ENCODE results near the gene EOLA1.
"Not testable (repeated sequence)": the region's sequence is repeated elsewhere in the genome, so short reads cannot be mapped to it uniquely, and the experiment has no call there.

EOLA1 gene

DNA sequence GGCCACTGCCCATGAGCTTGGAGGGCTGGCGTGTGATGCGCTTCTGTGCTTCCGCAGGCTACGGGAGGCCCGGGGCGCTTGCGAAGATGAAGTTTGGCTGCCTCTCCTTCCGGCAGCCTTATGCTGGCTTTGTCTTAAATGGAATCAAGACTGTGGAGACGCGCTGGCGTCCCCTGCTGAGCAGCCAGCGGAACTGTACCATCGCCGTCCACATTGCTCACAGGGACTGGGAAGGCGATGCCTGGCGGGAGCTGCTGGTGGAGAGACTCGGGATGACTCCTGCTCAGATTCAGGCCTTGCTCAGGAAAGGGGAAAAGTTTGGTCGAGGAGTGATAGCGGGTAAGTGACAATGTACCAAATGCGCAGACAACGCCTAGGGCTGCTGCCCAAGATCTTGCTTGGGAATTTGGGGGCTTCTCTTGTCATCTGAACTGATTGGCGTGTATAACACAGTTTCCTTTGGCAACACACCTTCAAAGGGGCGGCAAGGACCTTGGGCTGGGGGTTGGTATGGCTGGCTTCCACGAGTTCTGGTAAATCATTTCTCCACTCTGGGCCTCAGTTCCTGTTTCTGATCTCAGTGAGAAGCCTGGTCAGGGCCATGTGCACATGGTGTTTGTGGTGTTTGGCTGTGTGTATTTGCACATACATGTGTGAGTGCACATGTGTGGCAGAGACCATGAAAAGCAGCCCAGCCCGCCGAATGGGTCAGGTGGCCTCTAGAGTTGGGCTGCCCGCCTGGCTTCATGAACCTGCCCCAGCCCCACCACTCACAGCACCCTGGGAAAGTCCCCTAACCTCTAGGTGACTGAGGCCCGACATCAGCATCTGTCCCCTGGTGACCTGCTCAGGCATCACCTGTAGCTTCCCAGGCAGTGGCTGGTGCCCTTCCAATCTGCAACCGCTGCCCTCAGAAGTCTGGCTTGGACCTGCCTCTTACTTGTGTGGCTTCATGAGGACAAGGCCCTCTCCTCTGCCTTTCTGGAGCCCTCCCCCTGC lies 5.0 kb downstream of the EOLA1 start:
- not testable (repeated sequence) for DNase-seq

DNA sequence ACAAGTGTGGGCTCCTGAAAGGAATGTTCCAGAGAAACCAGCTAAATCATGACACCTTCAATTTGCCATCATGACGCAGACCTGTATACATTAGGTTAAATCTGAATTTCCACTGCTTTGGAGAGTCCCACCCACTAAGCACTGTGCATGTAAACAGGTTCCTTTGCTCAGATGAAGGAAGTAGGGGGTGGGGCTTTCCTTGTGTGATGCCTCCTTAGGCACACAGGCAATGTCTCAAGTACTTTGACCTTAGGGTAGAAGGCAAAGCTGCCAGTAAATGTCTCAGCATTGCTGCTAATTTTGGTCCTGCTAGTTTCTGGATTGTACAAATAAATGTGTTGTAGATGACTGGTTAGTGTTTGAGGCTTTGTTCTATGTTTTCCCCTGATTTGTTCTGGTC lies 6.2 kb downstream of the EOLA1 start:
- DNase-seq = not testable (repeated sequence)

GRCh38 chrX:149547782-149548181 lies 7.0 kb downstream of the EOLA1 start:
- DNase-seq = not testable (repeated sequence)

- not testable (repeated sequence) for DNase-seq
Observed at GRCh38 chrX:149549701-149550100, 8.9 kb downstream of the EOLA1 start, which contains the start of gene HSFX3. TSS of gene HSFX3 (minus strand) at chrX:149549924. CDS start at chrX:149549852, 72 bp downstream.

GRCh38 chrX:149550454-149550853 lies 9.6 kb downstream of the EOLA1 start:
- not testable (repeated sequence) for DNase-seq

DNA sequence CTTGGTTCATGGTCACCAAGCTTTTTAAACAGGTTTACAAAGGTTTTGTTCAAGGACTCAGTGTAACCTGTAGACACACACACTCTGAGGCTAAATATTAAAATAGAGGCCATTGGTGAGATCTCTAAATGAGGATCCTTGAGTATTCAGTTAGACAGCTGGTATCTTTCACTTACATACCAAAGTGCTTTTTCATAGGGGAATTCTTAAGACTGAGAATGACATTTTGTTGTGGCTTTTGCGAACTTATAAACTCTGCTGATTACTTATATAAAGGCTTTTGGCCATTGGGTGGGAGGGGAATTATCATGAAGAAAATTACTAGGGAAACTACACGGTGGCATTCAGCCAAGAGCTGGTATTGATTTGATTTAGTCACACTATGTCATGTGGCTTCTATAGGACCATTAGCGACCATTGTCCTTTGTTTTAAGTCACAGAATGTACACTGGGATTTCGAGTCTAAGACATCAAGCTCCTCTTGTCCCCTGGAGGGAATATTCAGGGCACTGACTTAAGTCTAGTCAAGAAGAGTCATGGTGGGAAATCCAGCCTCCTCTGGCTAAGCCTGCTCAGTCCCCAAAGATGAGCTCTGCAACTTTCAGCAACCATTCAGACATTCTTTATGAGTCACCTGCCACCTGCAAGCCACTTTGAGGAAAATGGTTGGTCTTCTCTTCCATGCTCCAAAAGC lies 10.6 kb downstream of the EOLA1 start:
- not testable (repeated sequence) for DNase-seq

- not testable (repeated sequence) for DNase-seq
Observed at GRCh38 chrX:149551939-149552248, 11.1 kb downstream of the EOLA1 start.

- not testable (repeated sequence) for DNase-seq
Observed at GRCh38 chrX:149555251-149555650, 14.4 kb downstream of the EOLA1 start.

- no peak for DNase-seq
Observed at GRCh38 chrX:149563359-149563758, 22.5 kb downstream of the EOLA1 start.

GRCh38 chrX:149567621-149568417 lies 27.0 kb downstream of the EOLA1 start:
- no peak for DNase-seq

DNA sequence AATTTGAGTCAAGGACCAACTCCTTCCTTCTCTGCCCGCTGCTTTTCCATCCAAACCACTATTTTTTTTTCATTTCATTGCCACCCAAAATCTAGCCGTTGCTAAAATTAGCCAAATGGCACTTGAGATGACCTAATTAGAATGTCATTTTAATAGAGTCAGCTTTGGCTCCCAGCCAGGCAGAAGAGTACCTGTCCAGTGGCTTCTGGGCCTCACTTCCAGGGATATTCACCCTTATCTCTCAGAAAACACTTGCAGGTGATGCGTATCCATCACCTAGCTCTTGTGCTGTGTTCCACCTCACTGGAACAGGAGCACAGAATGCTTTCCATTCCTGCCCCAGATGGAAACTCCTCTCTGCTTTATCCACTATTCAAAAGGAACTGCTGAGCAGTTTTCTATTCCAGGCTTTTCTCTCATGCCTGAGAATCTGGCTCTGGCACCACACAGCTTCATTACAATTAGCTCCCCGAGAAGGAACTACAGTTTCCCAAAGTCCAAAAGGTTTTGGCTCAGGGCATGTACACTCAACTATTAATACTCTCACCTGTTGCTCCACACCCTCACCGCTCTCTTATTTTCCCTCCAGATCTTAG lies 28.0 kb downstream of the EOLA1 start:
- no peak for DNase-seq

DNA sequence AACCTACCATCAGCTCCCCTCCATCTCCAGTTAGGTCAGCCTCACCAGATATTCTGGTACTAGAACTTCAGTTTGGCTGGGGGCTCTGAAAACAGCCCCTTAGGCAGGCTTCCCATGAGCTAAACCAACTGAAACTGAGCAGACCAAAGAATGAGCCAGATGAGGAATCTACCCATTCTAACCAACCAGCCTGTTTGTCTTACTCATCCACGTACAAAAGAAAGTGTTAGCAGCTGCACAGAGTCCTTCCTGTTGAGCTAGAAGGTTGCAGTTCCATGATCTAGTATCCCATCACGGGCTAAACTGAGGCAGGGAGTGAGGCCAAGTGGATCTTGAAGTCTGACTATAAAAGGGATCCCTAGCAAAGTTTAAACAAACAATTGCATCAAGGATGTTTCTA lies 29.0 kb downstream of the EOLA1 start:
- DNase-seq = peak in 1 of 5 donors; percentile 25

GRCh38 chrX:149570668-149571067 lies 29.9 kb downstream of the EOLA1 start:
- DNase-seq = no peak

- no peak for DNase-seq
Observed at GRCh38 chrX:149571770-149572169, 31.0 kb downstream of the EOLA1 start.

DNA sequence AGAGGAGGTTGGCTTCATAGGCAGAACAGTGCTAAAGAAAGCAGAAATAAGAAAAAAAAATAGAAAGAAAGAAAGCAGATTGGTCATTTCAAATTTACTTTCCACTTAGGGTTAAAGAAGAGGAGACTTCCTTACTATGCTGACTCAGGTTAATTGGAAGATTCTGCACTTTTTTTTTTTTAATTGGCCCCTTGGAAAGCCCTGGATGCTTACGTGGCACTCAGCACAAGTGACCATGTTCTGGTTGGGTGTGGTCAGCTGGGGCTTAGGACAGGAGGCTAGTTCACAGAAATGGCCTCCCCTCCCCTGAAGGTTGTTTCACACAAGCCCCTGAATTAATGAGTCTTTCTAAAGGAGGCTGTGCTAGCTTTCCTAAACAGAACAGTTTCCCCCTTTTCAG lies 31.9 kb downstream of the EOLA1 start:
- DNase-seq = no peak

- DNase-seq = not testable (repeated sequence)
Observed at GRCh38 chrX:149573456-149573855, 32.6 kb downstream of the EOLA1 start.

- not testable (repeated sequence) for DNase-seq
Observed at GRCh38 chrX:149585631-149586030, 44.8 kb downstream of the EOLA1 start.

DNA sequence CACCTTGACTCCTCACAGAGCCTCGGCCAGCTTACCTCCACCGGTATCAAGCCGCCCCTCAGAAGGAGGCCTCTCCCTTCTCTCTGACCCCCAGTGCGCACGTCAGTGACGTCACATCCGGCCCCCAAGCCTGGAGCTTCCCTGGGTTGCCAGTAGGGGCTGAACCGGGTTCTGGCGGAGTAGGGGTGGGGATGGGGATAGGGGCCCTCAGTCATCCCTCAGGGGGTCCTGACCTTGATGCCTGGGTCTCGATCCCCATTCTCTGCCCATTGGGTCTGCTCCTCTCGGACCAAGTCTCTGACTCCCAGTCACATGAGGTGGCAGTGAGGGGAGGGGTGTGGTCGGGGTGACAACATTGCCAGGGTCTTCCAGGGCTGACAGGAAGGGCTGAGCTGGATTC lies 46.5 kb downstream of the EOLA1 start, which contains the start of gene MAGEA9B:
Gene MAGEA9B, minus strand, starts transcription at position 101 of the 400 bp plus-strand sequence. CDS start 4,280 bp downstream, outside the sequence.
- DNase-seq = not testable (repeated sequence)

DNA sequence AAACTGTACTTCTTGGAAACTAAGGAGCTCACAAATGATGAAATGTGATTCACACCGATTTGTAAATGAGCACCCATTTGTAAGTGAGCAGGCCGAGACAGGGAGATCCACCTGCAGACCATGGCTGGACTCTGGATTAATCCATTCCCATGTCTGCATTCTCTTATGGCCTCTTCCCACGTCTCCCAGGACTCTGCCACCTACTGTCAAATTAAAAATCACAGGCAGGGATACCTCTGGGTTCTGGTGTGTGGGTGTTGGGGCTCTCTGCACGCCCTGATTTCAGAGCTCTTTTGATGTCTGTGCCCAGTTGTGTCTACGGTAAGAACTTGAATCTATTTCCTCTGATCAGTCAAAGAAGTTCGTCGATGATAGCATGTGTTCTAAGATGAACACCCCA lies 50.2 kb downstream of the EOLA1 start:
- DNase-seq = not testable (repeated sequence)

- DNase-seq = not testable (repeated sequence)
Observed at GRCh38 chrX:149595214-149595613, 54.4 kb downstream of the EOLA1 start, which contains the start of gene HSFX2. TSS of gene HSFX2 (minus strand) at chrX:149595314. CDS start at chrX:149594700, 614 bp downstream.

DNA sequence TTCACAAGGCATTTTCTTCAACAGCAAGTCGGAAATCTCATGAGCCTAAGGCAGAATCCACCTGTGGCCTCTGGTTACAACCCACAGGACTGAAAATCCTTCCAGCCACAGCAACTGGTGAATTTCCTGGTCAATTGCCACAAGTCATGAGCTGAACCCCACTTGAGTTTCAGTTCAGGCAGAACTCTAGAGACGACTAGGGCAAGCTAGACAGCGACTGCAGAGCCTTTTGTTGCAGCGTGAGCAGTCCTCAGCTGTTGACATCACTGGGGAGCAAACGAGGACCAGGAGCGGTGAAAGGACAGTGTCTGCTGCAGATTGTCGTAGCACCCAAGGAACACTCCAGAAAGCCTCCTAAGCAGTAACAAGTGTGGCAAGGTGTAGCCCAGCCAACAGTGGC lies 55.1 kb downstream of the EOLA1 start:
- DNase-seq = not testable (repeated sequence)

All from T-helper 1 cell (primary cell).